Ovary (tissue), 3 donors: ENCODE data around the gene SGCD.

Source experiments
- CTCF ChIP-seq, 3 donors: fragments of 450-650 bp in 2 of 3; fragments of 200-600 bp in 1 of 3; IDR thresholded peaks; one replicate each; pipeline versions ENCODE4 v1.5.1 to v1.8.0; 2016 to 2022; ENCODE audit warnings: antibody characterized with exemption in 3 of 3, mild to moderate bottlenecking in 1 of 3
- POLR2A ChIP-seq: fragments of 450-650 bp; IDR thresholded peaks from one replicate; pipeline ENCODE4 v1.6.1; 2017; ENCODE audit warnings: antibody characterized with exemption, mild to moderate bottlenecking, moderate library complexity
- donor health status: DM: no; HTN: no; CAD: no.

GRCh38 chr5:156438076-156438475 lies 111.1 kb downstream of the SGCD start:
- TF ChIP-seq POLR2A, result no peak
- TF ChIP-seq CTCF (IDR thresholded peaks at IDR 0.05), result no peak
